H9 (cell line): ENCODE results near the gene MUC4. TPM values are rescaled to one million over a fixed set of nuclear protein-coding genes. Genes with fewer than 3 reads are reported as not detected.

Experiments
- DNase-seq: peaks from one replicate; pipeline ENCODE4 v3.0.0-alpha.2; 2017
- H2AFZ ChIP-seq: one replicate; pipeline ENCODE4 v1.6.1; 2013; ENCODE audit warnings: mild to moderate bottlenecking, low read length, control low read depth, moderate library complexity
- H2AK5ac ChIP-seq: 2 replicates; pipeline ENCODE4 v1.6.1; 2013; ENCODE audit warnings: low read length, control low read depth, mixed read lengths; ENCODE audit not compliant: insufficient read length
- H2BK120ac ChIP-seq: one replicate; pipeline ENCODE4 v1.6.1; 2013; ENCODE audit warnings: low read depth, mild to moderate bottlenecking, low read length, control low read depth, inconsistent platforms; ENCODE audit not compliant: poor library complexity, severe bottlenecking
- H2BK12ac ChIP-seq: 2 replicates; pipeline ENCODE4 v1.6.1; 2013; ENCODE audit warnings: low read length, control low read depth, mixed read lengths, low read depth; ENCODE audit not compliant: insufficient read length
- H2BK15ac ChIP-seq: 2 replicates; pipeline ENCODE4 v1.6.1; 2013; ENCODE audit warnings: low read depth, low read length, control low read depth
- H2BK20ac ChIP-seq: one replicate; pipeline ENCODE4 v1.6.1; 2013; ENCODE audit warnings: low read depth, mild to moderate bottlenecking, low read length, control low read depth, inconsistent platforms; ENCODE audit not compliant: poor library complexity, severe bottlenecking
- H2BK5ac ChIP-seq: 2 replicates; pipeline ENCODE4 v1.6.1; 2013; ENCODE audit warnings: low read length, control low read depth, mixed read lengths; ENCODE audit not compliant: insufficient read length
- H3K14ac ChIP-seq: 2 replicates; pipeline ENCODE4 v1.6.1; 2013; ENCODE audit warnings: low read length, control low read depth; ENCODE audit not compliant: insufficient read depth
- H3K18ac ChIP-seq: 2 replicates; pipeline ENCODE4 v1.6.1; 2013; ENCODE audit warnings: low read depth, mild to moderate bottlenecking, mixed read lengths, low read length, control low read depth; ENCODE audit not compliant: insufficient read length
- H3K23ac ChIP-seq: 2 replicates; pipeline ENCODE4 v1.6.1; 2013; ENCODE audit warnings: low read length, control low read depth, mixed read lengths, low read depth; ENCODE audit not compliant: insufficient read length
- H3K23me2 ChIP-seq: 2 replicates; pipeline ENCODE4 v1.6.1; 2013; ENCODE audit warnings: low read depth, mild to moderate bottlenecking, mixed read lengths, low read length, control low read depth; ENCODE audit not compliant: insufficient read length, poor library complexity, severe bottlenecking
- H3K27ac ChIP-seq: 2 replicates; pipeline ENCODE4 v1.5.1; 2013; ENCODE audit warnings: low read length, control low read depth, mixed read lengths, low read depth; ENCODE audit not compliant: insufficient read length
- H3K27me3 ChIP-seq: 2 replicates; pipeline ENCODE4 v1.6.1; 2013; ENCODE audit warnings: low read length, control low read depth, inconsistent platforms; ENCODE audit not compliant: insufficient read depth
- H3K4ac ChIP-seq: 2 replicates; pipeline ENCODE4 v1.6.1; 2013; ENCODE audit warnings: low read depth, mild to moderate bottlenecking, control low read depth, inconsistent platforms, low read length, moderate library complexity
- H3K4me1 ChIP-seq: 2 replicates; pipeline ENCODE4 v1.6.1; 2013; ENCODE audit warnings: low read length, control low read depth, inconsistent platforms; ENCODE audit not compliant: insufficient read depth
- H3K4me2 ChIP-seq: 2 replicates; pipeline ENCODE4 v1.6.1; 2013; ENCODE audit warnings: low read length, control low read depth, mixed read lengths; ENCODE audit not compliant: insufficient read length, insufficient read depth
- H3K56ac ChIP-seq: 2 replicates; pipeline ENCODE4 v1.6.1; 2013; ENCODE audit warnings: low read depth, mild to moderate bottlenecking, mixed read lengths, low read length, control low read depth; ENCODE audit not compliant: insufficient read length
- H3K79me1 ChIP-seq: 2 replicates; pipeline ENCODE4 v1.6.1; 2013; ENCODE audit warnings: low read depth, mild to moderate bottlenecking, moderate library complexity, low read length, control low read depth, inconsistent platforms; ENCODE audit not compliant: insufficient read depth, poor library complexity, severe bottlenecking
- H3K79me2 ChIP-seq: 2 replicates; pipeline ENCODE4 v1.6.1; 2013; ENCODE audit warnings: low read length, control low read depth, inconsistent platforms; ENCODE audit not compliant: insufficient read depth
- H3K9ac ChIP-seq: 2 replicates; pipeline ENCODE4 v1.6.1; 2013; ENCODE audit warnings: low read length, control low read depth, mixed read lengths; ENCODE audit not compliant: insufficient read length; ENCODE audit errors: extremely low read depth
- H3K9me3 ChIP-seq: one replicate; pipeline ENCODE4 v1.6.1; 2013; ENCODE audit warnings: low read depth, low read length, inconsistent platforms; ENCODE audit not compliant: control insufficient read depth
- H3T11ph ChIP-seq: one replicate; pipeline ENCODE4 v1.6.1; 2013; ENCODE audit warnings: mild to moderate bottlenecking, low read length, control low read depth, inconsistent platforms
- H4K20me1 ChIP-seq: one replicate; pipeline ENCODE4 v1.6.1; 2013; ENCODE audit not compliant: control insufficient read depth, insufficient read length, insufficient read depth
- H4K5ac ChIP-seq: 2 replicates; pipeline ENCODE4 v1.6.1; 2013; ENCODE audit warnings: low read depth, mild to moderate bottlenecking, mixed read lengths, low read length, control low read depth; ENCODE audit not compliant: insufficient read length
- H4K8ac ChIP-seq: replicated peaks from 2 replicates; pipeline ENCODE4 v1.6.1; 2013; ENCODE audit warnings: low read length, control low read depth, mixed read lengths, low read depth; ENCODE audit not compliant: insufficient read length
- H4K91ac ChIP-seq: 2 replicates; pipeline ENCODE4 v1.6.1; 2013; ENCODE audit warnings: low read depth, mild to moderate bottlenecking, moderate library complexity, mixed read lengths, low read length, control low read depth; ENCODE audit not compliant: insufficient read length
- H3K27ac Mint-ChIP-seq, 3 experiments: 2 replicates in 2 of 3; 3 replicates in 1 of 3; pipeline ENCODE4 v1.8.0; 2020 to 2021; ENCODE audit warnings: mixed read lengths in 3 of 3, mild to moderate bottlenecking in 1 of 3, moderate library complexity in 1 of 3
- H3K27me3 Mint-ChIP-seq: 2 replicates; pipeline ENCODE4 v1.8.0; 2021; ENCODE audit warnings: low read depth, mild to moderate bottlenecking, moderate library complexity, mixed read lengths
- H3K36me3 Mint-ChIP-seq, 3 experiments: 2 replicates in 2 of 3; 3 replicates in 1 of 3; pipeline ENCODE4 v1.8.0; 2020 to 2021; ENCODE audit warnings: low read depth in 3 of 3, mixed read lengths in 3 of 3; ENCODE audit not compliant: insufficient read depth in 1 of 3
- H3K4me1 Mint-ChIP-seq, 2 experiments: 2 replicates each; pipeline ENCODE4 v1.8.0; 2020; ENCODE audit warnings: mixed read lengths in 2 of 2
- H3K4me3 Mint-ChIP-seq, 2 experiments: 2 replicates in 1 of 2; 3 replicates in 1 of 2; pipeline ENCODE4 v1.8.0; 2020 to 2021; ENCODE audit warnings: mild to moderate bottlenecking in 2 of 2, mixed read lengths in 2 of 2, moderate library complexity in 1 of 2
- H3K9me3 Mint-ChIP-seq, 2 experiments: 2 replicates in 1 of 2; 3 replicates in 1 of 2; pipeline ENCODE4 v1.8.0; 2020; ENCODE audit warnings: mild to moderate bottlenecking in 2 of 2, mixed read lengths in 2 of 2, moderate library complexity in 1 of 2
- CTCF ChIP-seq: fragments of 200-600 bp; sonication (generic); conservative IDR thresholded peaks from 3 replicates; pipeline ENCODE4 v1.8.0; 2021; ENCODE audit warnings: antibody characterized with exemption, mild to moderate bottlenecking
- WGBS: extraction: QIAGEN DNeasy Blood & Tissue Kit; methylation state at CpG from one replicate; pipeline ENCODE4 v1.1.7; 2013; ENCODE audit warnings: missing lambda C conversion rate, low lambda C conversion rate, mixed read lengths; ENCODE audit not compliant: insufficient read length; ENCODE audit errors: extremely low coverage; 5-methylcytosine and 5-hydroxymethylcytosine counted together
- total RNA-seq: library from RNA; stranded (reverse); gene quantifications from 2 replicates; pipeline ENCODE4 v1.2.1, GENCODE V29; 2021

The MUC4 gene
- total RNA-seq, 1 experiment from 2014 or later, result 1.2 TPM

- H3K36me3 Mint-ChIP-seq, result peaks cover 0 to 17% (median 3%) of the 10 kb centered on the region in 3 experiments; a peak in 6 of 7 replicates
- no peak overlapping the region for H3K27ac ChIP-seq
- H3K27me3 Mint-ChIP-seq, result peaks cover 12% of the 10 kb centered on the region
These were observed 112.9 kb downstream of the MUC4 start for GRCh38 chr3:195698647-195699387.

More at GRCh38 chr3:195698647-195699387, 112.9 kb downstream of the MUC4 start:
- H3K14ac ChIP-seq, result no peak overlapping the region
- no peak overlapping the region for H2BK12ac ChIP-seq
- no peaks in the 10 kb centered on the region for H3K9me3 ChIP-seq
- no peaks in the 10 kb centered on the region for H3K27me3 ChIP-seq
- H3K23ac ChIP-seq, result no peak overlapping the region
- no peak overlapping the region for H4K5ac ChIP-seq
- Mint-ChIP-seq H3K27ac (peak overlapping the region in 2 of 3 experiments; percentile 53 to 59; a peak in 4 of 7 replicates), H3K4me1 (peaks cover 26 to 29% of the 10 kb centered on the region in 2 experiments), H3K9me3 (no peaks in the 10 kb centered on the region; a peak in 1 of 5 replicates), H3K4me3 (no peak overlapping the region)
- no peak overlapping the region for H2BK15ac ChIP-seq
- H3K4me1 ChIP-seq, result peaks cover 8% of the 10 kb centered on the region; the same call in 1 of the 2 replicates
- H3K4me2 ChIP-seq, result no peak overlapping the region
- H3K9ac ChIP-seq, result no peak overlapping the region
- H2AK5ac ChIP-seq, result no peak overlapping the region
- no peak for DNase-seq
- H3K79me1 ChIP-seq, result no peaks in the 10 kb centered on the region
- no CpG with 5 or more reads among the region's 5 CpGs for WGBS
- no peak overlapping the region for H4K91ac ChIP-seq
- no peak overlapping the region for H2BK5ac ChIP-seq
- no peak overlapping the region for H3K56ac ChIP-seq
- no peak for TF ChIP-seq CTCF
- no peaks in the 10 kb centered on the region for H4K20me1 ChIP-seq
- H3K79me2 ChIP-seq, result no peaks in the 10 kb centered on the region
- H2BK20ac ChIP-seq, result no peak overlapping the region
- no peak overlapping the region for H3T11ph ChIP-seq
- no peak overlapping the region for H4K8ac ChIP-seq
- no peak overlapping the region for H3K18ac ChIP-seq
- H2AFZ ChIP-seq, result no peak overlapping the region
- no peak overlapping the region for H2BK120ac ChIP-seq
- H3K23me2 ChIP-seq, result no peaks in the 10 kb centered on the region
- no peak overlapping the region for H3K4ac ChIP-seq
